ELR (cell line): Measurements from ENCODE around the gene RIMOC1.
"Not testable (repeated sequence)": the region's sequence is repeated elsewhere in the genome, so short reads cannot be mapped to it uniquely, and the experiment has no call there.

Experiments used
- DNase-seq: peaks from one replicate; pipeline ENCODE4 v3.0.0-alpha.2; 2015; ENCODE audit warnings: low read depth

Gene RIMOC1

GRCh38 chr5:41891066-41891707, 13.0 kb upstream of the RIMOC1 start:
- no peak for DNase-seq

DNA sequence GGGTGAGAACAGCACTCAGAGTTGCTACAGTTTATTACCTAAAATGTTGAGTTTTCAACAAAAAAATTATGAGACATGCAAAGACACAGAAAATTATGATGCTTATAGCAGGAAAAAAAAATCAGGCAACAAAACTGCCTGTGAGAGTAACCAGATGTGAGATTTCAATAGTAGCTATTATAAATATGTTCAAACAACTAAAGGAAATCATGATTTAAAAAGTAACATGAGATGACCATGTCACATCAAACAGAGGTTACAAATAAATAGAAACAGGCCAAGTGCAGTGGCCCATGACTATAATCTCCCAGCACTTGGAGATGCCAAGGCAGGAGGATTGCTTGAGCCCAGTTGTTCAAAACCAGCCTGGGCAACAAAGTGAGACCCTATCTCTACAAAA, 12.1 kb upstream of the RIMOC1 start:
- DNase-seq = no peak

- no peak for DNase-seq
Observed at GRCh38 chr5:41893074-41893851, 10.9 kb upstream of the RIMOC1 start.

- DNase-seq = no peak
Observed at GRCh38 chr5:41896230-41896629, 7.9 kb upstream of the RIMOC1 start.

GRCh38 chr5:41903382-41903891, 707 bp upstream of the RIMOC1 start:
- DNase-seq = no peak

GRCh38 chr5:41906151-41906550, 2.0 kb downstream of the RIMOC1 start:
- DNase-seq = no peak

GRCh38 chr5:41908374-41909079, 4.4 kb downstream of the RIMOC1 start:
- DNase-seq = peak; percentile 44

DNA sequence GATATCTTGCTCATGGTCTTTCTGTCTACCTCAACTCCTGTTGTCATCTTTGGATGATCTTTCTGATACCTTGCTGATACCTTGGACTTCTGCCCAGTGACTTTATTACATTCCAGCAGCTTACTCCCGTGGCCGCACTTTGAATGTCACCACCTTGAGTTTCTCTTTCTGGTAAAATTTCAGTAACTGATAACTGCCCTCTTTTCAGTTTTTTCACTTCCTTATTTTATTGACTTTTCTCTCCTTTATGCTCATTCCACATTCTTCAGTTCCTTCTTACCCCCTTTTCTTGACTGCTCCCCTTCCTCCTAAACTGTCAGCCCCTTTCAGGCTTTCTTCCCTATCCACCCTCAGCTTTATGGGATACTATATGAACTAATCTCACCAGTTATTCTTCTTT, 14.0 kb downstream of the RIMOC1 start:
- DNase-seq = no peak

DNA sequence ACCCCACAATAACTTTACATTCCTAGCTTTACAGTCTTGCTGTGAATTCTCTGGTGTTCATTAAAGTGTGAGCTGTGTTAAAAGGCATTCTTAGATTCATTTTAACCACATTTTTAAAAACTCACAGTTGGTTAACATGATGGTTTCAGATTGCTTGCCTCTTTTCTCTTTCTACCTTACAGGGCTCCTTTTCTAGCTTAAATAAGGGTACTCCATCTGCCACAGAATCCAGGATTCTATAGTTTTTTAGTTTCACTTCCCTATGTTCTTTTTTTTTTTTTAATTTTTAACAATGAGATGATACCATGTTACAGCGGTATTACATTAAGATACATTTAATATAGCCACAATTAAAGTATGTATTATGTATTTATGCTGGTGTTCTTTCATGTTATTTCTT, 17.0 kb downstream of the RIMOC1 start:
- no peak for DNase-seq

- DNase-seq = peak; percentile 58
Observed at GRCh38 chr5:41921874-41922273, 17.7 kb downstream of the RIMOC1 start.

GRCh38 chr5:41924526-41924871, 20.4 kb downstream of the RIMOC1 start:
- DNase-seq = no peak

- peak; percentile 88 for DNase-seq
Observed at GRCh38 chr5:41924872-41925554, 20.9 kb downstream of the RIMOC1 start, which contains the start of gene FBXO4. Gene FBXO4, plus strand, starts transcription at chr5:41925281. Its CDS starts 29 bp downstream, at chr5:41925310.

GRCh38 chr5:41925555-41925951, 21.4 kb downstream of the RIMOC1 start:
- DNase-seq = peak; percentile 71

DNA sequence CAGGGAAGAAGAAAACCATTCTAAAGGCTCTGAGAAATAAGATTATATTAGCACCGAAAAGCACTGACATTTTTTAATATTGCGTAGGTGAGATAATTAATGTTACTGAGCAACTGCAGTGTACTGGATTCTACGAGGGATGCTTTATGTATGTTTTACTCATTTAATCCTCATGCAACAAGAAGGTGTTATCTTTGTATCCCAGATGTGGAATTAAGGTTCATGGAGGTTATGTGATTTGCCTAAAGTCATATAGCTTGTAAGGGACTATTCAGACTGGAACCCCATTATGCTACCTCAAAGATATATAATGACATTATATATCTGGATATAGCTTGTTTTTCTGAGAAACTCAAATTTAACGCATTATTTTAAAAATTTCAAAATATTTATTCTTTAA, 23.5 kb downstream of the RIMOC1 start:
- no peak for DNase-seq

DNA sequence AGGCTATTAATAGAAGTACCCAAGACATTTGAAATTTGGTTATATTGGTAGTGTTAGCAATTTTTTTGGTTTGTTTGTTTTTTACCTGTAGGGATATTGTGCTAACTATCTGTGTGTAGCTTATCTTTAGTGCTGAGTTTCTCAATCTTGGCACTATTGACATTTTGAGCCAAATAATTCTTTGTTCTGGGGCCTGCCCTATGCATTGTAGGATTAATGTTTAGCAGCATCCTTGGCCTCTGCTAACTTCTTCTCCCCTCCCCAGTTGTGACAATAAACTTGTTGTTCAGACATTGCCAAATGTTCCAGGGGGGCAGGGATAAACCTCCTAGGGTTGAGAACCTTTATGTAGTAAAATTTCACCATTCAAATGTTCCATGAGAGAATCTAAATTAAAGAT, 24.9 kb downstream of the RIMOC1 start:
- no peak for DNase-seq

GRCh38 chr5:41932770-41933169, 28.6 kb downstream of the RIMOC1 start:
- DNase-seq = no peak

DNA sequence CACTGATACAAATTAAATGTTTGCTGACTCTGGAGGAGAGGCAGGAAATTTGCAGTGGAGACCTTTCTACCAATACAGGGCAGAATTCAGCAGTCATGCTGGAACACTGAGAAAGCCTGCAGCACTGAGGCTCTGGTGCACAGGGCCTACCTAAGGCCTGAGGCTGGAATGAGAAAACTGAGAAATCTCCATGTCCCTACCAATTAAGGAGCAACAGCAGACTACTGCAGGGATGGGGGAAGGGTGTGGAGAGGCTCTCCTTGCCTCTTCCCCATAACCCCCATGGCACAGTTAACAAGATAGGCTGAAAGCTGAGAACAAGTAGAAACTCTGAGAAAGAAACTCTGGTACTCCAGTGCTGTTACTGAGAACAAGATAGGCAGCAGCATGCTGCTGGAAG, 31.4 kb downstream of the RIMOC1 start:
- no peak for DNase-seq

DNA sequence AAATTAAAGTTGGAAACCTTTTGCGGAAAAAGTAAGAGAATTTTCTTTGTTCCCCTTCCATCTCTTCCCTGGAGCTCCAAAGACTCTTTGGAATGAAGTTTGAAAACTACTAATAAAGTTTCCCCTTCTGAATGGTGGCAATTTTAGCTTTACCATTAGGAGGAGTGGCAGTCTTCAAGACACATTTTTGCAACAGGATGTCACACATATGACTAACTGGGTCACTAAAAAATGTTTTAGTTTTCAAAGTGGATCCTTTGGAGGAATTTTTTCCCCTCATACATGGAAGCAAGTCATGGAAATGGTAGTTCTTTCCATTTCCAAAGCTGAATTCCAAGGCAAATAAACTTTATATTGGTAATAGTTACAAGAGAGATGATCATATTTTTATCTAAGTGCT, 36.5 kb downstream of the RIMOC1 start:
- DNase-seq = peak; percentile 10

- not testable (repeated sequence) for DNase-seq
Observed at GRCh38 chr5:41945332-41945955, 41.3 kb downstream of the RIMOC1 start.

DNA sequence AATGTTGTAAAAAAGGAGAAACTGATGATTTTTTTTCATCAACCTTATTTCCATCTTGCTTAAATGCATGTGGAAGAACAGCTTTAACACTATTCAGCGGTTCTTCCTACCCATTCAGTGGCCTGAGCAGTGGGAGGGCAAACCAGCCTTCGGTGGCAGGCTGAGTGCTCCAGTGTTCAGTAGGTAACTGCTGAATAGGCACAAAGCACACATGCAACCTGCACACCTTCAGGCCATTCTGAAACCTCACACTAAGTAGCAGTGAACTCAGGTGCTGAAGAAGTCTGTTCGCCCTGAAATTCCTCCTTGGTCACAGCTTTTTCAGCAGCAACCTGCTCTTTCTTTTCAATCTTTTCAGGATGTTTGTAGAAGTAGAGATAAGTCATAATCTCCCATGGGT, 47.1 kb downstream of the RIMOC1 start:
- DNase-seq = no peak
